D341Med (cell line): Measurements from ENCODE around the gene PITPNC1.
"Not testable (repeated sequence)": the region's sequence is repeated elsewhere in the genome, so short reads cannot be mapped to it uniquely, and the experiment has no call there.

ENCODE experiments used
- DNase-seq: peaks from one replicate; pipeline ENCODE4 v3.0.0; 2012; ENCODE audit warnings: low spot score

The PITPNC1 gene

DNA sequence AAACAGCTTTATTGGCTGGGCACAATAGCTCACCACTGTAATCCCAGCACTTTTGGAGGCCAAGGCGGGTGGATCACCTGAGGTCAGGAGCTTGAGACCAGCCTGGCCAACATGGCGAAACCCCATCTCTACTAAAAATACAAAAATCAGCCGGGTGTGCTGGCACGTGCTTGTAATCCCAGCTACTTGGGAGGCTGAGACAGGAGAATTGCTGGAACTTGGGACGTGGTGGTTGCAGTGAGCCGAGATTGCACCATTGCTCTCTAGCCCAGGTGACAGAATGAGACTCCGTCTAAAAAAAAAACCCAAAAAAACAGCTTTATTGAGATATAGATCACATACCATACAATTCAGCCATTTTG is 274.1 kb downstream of the PITPNC1 start:
- not testable (repeated sequence) for DNase-seq

DNA sequence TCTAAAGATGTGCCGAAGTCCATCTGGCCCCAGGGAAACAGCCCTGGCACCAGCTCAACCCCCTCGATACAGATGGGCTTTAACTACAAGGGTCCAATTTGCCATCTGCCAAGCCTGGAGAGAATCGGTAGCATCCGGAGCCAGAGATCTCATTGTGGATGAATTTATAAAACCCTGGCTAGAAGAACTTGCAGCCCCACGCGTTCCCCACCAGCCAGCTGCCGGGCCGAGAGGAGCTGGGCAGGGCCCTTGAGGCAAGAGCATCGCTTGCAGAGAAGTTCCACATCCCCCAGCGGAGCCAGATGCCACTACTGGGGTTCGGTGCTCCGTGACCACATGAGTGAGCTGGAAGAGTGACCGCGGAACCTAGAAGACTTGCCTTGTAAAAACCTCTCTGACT is 275.4 kb downstream of the PITPNC1 start:
- DNase-seq = no peak

DNA sequence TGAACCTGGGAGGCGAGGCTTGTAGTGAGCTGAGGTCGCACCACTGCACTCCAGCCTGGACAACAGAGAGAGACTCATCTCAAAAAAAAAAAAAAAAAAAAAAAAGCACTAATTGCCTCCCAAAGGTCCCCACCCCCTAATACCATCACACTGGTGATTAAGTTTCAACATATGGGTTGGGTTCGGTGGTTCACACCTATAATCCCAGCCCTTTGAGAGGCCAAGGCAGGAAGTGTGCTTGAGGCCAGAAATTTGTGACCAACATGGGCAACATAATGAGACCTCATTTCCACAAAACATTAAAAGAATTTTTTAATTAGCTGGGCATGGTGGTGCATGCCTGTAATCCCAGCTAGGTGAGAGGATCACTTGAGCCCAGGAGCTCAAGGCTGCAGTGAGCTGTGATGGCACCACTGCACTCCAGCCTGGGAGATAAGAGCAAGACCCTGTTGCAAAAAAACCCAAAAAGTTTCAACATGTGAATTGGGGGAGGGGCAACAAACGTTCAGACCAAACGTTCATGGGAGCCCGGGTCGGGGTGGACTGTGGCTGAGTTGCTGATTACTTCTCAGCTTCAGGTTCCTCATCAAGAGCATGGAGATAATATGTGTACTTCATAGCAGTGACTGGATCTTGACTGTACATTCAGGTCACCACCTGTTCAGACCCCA is 278.5 kb downstream of the PITPNC1 start:
- DNase-seq = no peak

DNA sequence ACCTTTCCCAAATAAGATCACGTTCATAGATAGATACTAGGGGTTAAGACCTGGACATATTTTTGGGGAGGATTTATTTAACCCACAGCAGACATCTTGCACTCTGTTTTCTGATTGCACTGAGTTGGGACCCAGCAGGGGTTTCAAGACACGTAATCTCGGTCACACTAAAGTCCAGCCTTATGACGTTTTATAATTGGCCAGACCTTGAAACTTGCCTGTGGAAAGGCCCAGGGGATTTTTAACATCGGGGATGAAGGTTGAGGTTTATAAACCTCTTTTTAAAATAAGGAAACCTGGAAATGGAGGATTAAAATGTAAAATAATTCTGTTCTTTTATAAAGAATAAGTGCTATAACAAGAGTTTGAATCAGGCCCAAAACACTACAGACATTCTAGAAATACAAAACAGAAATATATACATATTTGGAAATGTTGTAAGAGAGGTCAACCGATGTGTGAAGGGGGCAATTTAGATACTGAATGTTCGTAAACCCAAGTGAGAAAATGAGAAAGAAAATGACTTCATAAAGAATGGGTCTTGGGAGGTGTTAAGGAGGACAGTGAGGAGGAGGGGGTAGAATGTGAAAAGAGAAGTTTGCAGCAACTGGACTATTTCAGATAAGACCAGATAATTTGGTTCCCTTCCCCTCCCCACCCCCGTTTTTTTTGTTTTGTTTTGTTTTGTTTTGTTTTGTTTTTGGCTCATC is 279.6 kb downstream of the PITPNC1 start:
- no peak for DNase-seq

DNA sequence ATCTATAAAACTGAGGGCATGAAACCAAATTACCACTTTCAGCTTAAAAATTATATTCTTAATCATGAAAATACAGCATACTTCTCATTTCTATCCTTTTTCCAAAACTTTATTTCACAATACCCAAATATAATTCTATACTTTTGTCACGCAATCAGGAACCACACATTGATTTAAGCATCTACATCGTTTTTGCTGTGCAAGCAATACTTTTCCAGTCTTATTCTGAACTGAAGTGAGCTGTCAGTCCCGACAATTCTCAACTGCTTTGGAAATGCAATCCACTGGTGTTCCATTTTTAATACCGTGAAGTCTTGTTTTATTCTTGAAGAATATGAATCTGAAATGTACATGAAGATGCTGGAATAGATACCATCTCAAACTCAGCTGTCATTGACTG is 280.5 kb downstream of the PITPNC1 start:
- no peak for DNase-seq

DNA sequence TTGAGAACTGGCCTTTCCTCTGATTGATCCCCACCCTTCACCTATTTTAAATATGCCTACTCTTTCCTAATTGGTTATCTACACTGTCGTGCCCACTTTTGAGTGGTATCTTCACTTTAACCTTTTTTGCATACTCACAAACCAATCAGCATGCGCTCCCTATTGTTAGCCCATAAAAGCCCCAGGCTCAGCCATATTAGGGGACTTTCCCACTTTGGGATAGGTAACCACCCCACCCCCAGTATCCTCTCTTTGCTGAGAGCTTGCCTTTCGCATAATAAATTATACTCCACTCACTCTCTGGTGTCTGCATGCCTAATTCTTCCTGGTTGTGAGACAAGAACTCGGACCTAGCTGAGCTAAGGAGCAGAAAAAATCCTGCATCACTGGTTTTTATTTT is 281.2 kb downstream of the PITPNC1 start:
- DNase-seq = no peak

DNA sequence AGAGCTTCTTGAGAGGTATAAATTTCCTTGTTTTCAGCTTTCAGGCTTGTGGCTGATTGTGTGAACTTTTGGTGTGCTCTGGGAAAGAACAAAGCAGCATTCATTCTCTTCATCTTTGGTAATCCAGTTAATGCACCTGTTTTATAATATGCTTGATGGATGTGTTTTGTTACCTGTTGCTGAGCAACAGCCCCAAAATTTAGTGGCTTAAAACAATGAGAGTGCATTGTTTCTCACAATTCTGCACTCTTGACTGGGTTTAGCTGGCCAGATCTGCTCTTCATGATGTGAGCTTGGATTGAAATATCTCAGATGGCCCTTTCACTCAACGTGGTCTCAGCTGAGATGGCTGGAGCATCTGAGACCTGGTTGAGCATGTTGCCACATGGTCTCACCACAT is 281.9 kb downstream of the PITPNC1 start:
- DNase-seq = no peak

DNA sequence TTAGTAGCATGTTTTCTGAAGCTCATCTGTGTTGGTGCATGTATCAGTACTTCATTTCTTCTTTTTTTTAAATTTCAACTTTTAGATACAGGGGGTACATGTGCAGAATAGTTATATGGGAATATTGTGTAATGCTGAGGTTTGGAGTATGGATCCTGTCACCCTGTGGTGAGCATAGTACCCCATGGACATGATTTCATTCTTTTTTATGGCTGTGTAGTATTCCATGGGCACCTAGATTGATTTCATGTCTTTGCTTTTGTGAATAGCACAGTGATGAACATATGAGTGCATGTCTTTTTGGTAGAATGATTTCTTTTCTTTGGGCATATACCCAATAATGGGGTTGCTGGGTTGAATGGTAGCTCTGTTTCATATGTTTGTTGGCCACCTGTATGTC is 285.6 kb downstream of the PITPNC1 start:
- DNase-seq = no peak

DNA sequence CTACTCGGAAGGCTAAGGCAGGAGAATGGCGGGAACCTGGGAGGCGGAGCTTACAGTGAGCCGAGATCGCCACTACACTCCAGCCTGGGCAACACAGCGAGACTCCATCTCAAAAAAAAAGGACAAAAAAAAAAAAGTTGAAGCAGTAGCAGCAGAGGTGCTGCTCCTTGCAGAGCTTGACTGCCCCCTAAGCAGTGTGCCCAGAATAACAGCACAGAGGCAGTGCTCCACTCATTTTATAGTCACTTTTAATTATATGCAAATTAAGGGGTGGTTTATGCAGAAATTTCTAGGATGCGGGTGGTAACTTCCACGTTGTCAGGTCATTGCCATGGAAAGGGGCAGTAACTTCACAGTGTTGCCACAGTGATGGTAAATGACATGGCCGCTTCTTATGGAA is 286.4 kb downstream of the PITPNC1 start:
- no peak for DNase-seq

DNA sequence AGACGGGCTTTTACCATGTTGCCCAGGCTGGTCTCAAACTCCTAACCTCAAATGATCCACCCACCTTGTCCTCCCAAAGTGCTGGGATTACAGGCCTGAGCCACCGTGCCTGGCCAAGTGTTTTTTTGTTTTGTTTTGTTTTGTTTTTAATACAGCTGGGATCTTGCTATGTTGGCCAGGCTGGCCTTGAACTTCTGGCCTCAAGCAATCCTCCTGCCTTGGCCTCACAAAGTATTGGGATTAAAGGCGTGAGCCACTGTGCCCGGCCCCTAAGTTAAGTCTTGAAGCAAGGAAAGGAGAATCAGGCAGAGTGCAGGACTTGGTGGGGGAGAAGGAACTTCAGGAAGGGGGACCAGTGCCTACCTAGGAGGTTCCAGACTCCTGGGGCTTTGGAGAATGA is 288.9 kb downstream of the PITPNC1 start:
- no peak for DNase-seq

DNA sequence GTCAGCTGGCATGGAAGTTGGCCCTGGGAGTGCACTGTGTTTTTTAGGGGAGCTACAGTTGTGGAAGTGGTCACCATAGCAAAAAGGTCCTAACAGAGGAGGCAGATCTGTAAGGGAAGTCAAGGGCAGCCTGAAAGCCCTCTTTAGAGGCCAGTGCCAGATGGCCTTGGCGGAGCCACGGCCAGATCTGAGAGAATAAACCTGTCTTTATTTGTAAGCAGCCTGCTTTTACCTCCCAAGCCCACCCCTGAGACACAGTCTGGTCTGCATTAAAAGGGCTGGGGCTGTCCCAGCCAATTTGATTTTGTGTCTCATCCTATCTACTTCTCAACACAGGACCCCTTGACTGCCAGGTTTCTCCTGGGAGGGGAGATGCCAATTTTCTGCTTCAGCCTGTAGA is 289.6 kb downstream of the PITPNC1 start:
- no peak for DNase-seq

DNA sequence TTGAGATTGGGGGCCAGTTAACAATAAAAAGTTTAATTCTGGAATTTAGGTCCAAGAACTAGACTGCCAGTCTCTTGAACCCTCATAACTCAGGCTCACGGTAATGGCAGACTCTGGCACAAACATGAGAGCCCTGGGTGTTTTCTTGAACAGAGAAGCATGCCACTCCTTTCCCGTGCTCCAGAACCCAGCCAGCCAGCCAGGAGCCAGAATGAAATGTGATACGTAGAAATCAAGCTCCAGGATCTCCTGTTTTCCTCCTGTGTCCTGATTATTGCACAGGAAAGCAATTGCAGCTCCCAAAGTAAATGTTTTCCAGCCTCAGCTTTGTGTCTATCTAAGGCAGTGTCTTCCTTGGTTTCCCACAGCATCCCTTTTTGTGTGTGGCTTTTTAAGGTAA is 294.4 kb downstream of the PITPNC1 start:
- DNase-seq = no peak

DNA sequence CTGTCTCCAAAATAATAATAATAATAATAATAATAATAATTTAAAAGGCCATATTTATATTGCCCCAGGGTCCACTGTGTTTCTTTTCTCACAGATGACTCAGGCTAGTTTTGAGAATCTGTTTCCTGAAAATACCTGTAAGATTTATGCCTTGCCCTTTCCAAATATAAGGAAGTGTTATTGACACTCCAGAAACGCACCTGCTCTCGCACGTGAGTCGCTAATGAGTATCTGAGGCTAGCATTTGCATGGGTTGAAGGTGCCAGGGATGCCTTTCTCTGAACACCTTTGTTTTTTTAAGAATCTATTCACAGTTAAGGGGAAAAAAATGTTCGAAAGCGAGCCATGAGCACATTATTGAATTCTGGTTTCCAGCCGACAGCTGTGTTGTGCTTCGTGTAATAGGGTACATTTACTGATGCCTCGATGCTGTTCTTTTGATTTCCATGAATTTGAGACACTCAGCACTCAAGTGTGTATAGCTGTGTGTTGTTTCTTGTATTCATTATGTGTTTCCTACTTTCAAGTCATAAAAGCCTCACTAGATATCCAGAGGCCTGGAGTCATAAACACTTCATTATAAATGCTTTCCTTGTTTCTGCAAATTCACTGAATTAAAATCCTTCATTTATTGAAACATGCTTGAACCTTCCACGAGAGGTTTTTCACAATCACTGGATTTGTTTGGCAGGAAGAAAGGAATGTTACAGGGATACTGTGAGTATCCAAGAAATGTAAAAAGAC is 295.7 kb downstream of the PITPNC1 start:
- DNase-seq = no peak

DNA sequence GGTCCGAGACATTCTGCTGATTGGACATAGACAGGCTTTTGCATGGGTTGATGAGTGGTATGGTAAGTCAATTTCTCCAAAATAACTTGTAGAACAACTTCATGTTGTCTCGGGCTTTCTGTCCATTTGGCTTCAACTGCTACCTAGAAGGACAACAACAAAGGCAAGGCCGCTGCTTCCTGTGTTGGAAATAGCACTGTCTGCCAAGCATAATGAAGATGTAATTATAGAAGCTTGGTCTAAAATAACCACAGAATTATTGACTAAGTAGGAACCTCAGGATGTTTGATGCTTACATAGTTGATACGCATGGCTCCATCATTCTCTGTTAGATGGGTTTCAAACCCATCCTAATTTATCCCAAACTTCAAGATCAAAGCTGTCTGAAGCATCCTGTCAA is 298.4 kb downstream of the PITPNC1 start:
- DNase-seq = no peak

DNA sequence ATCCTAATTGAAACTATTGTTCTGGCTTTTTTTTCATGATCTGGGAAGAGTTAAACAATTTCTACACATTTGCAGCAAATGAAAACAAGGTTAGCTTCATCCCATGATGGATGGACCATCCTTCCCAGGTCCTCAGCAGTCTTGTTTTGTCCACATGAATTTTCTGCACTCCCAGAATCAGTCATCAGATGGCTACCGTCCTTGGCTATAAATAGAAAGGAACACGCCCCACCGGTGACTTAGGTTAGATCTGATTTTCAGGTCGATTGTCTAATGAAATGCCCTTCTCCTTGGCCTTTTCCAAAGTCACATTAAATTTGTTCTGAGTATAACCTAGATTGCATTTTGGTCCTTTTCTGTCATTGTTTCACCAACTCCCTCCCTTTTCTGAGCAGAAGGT is 299.2 kb downstream of the PITPNC1 start:
- no peak for DNase-seq

DNA sequence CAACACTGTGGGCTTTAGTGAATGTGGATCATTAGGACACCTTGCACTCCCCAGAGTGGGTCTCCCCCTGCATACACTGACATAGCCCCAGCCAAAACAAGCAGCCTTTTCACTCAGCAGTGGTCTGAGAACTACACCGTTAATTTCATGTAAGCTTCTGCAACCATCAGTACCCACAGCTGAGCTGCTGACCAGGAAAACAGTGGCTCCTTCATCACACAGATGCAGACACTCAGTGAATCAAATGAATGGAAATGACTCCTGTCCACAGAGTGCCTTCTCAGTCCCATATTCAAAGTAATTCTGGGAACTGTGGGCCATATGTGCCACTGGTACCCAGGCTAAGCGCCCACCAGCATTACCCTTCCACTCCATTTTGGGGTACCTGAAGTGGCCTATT is 301.3 kb downstream of the PITPNC1 start:
- DNase-seq = no peak

DNA sequence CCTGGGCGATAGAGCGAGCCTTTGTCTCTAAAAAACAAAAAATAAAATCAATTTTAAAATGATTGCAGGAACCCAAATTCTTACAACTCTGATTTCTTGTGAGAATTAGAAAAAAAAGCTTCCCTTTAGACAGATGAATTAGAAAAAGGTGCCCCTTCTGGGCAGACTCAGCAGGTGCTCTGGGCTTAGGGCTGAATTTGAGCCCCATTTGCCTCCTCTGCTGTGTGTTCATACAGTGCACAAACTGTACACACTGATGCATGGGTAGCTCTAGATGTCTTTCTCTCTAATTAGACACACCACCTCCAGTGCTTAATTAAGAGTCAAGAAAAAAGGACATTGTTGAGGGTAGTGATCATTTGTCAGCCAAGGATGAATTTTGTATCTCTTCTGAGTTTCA is 302.1 kb downstream of the PITPNC1 start:
- no peak for DNase-seq

DNA sequence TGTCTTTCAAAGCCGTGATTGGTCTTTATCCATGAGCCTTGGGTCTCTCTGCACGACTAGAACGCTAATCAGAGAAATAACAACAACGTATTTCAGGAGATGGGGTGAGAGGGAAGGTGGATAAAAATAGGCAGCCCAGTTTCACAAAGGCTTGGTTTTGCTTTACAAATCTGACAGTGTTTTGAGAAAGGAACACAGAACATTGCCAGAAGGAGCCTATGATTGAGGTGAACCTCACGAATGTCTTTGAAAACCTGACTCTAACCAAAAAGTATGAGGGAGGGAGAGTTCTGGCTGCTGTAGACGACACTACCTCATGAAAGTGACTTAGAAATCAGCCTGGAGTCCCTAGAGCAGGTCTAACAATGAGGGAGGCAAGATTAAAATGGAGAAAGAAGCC is 302.6 kb downstream of the PITPNC1 start:
- no peak for DNase-seq

DNA sequence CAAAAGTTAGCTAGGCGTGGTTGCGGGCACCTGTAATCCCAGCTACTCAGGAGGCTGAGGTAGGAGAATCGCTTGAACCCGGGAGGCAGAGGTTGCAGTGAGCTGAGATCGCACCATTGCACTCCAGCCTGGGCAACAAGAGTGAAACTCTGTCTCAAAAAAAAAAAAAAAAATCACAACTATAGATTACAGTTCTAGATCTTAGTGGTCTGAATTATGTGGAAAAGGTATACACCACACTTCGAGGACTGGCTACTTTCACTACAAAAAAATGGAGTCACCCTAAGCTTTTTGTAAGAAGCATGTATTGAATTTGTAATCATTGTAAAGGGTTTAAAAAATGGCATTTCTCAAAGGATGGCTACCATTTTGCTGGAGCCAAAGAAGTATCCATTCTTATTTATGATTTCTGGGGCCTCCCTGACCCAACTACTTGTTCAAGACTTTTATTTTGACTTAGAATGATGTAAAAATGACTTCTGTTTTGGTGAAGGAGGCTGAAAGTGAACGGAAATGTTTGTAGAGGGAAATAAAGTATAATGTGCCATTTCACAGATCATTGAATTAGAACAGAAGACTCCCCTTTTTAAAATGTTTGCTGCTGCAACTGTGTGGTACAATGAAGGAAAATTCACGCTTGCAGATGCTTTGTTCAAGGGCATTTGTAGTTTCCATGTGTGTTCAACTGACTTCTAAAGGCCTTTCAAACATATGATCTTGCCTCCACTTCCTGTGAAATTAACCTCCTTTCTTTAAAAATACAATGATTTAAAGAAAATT is 303.6 kb downstream of the PITPNC1 start:
- DNase-seq = no peak

DNA sequence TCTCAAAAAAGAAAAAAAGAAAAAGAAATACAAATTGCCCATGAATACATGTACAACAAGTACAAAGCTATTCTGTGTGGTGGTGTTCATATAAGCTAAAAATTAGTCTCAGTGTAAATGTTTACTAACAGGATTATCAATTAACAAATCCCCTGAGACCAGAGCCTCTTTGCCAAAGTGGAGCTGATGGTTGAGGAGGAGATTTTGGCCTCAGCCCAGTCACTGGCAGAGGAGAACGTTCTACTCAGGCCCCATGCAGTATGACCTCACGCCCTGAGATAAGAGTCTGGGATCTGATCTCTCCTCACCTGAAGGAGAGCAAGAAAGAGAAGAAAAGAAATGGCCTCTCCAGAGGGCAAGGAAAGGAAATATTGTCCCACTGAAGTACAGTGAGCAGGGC is 305.1 kb downstream of the PITPNC1 start:
- DNase-seq = peak; percentile 59

DNA sequence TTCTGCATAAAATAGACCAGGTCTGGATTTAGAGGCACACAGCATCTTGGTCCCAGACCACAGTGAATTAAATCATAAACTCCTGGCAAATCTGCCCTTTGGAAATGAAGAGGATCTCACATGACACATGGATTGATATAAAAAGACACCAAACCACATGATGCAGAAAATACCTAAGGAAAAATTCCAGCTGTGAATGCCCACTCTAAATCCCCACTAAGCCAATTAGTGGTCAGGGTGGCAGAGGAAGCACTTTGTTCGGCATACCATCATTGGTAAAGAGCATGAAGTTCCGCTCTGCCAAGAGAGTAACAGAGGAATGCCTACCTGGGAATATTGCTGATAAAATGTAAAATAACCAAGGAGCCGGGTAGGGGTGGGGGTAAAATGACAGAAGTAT is 308.3 kb downstream of the PITPNC1 start:
- no peak for DNase-seq

DNA sequence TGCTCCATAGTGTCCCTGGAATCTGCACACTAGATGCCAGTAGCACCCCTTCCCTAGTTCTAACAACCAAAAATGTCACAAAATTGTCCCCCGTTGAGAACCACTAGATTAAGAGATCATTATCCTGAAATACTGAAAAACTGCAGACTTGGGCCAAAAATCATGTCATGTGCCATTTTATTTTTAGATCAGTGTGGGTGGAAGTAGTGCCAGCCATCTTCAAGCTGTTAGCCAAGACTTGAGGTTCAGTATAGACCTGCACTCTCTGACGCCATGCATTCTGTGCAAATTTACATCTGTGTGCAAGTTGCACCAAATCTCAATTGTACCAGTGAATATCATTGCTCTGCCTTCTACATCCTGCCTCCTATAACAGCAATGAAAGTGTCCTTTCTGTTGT is 309.2 kb downstream of the PITPNC1 start:
- DNase-seq = no peak

DNA sequence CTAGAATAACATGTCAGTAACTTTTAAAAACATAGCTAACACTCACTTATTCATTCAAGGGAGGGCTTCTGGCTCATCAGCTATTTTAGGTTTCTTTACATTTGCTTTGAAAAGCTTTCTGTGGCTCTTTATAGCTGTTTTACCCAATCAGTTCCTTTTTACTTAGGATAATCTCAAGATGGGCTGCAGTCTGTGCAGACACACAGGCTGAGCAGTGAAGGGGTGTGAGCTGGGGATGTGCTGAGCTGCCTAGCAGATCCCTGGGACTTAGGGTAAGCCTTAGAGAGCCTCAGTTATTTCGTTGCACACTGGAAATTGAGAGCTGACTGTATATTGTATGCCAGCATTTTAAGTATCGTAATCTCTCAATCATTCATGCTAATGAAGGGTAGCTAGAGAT is 310.4 kb downstream of the PITPNC1 start:
- peak; percentile 74 for DNase-seq
